ENCODE results near the gene MPHOSPH10. TPM values are rescaled to one million over a fixed set of nuclear protein-coding genes. Genes with fewer than 3 reads are reported as not detected.
"Not testable (repeated sequence)": the region's sequence is repeated elsewhere in the genome, so short reads cannot be mapped to it uniquely, and the experiment has no call there.

Gene MPHOSPH10
- total and polyA plus RNA-seq, 9 donors: 19.9 to 38.8 (median 28.9) TPM

GRCh38 chr2:71174207-71174606, 43.8 kb downstream of the MPHOSPH10 start:
- no peak for DNase-seq
- intact Hi-C loops (cut with DNase I): no loop called here

GRCh38 chr2:71178836-71179235, 48.4 kb downstream of the MPHOSPH10 start:
- H3K9me3 ChIP-seq; intact Hi-C loops (cut with DNase I): not testable (repeated sequence)
- WGBS, 3 donors: 61 to 78% (median 67%) methylated on average over 8 of the region's 8 CpGs

More at GRCh38 chr2:71174207-71174606, 43.8 kb downstream of the MPHOSPH10 start:
- no peaks in the 10 kb centered on the region for H3K36me3 ChIP-seq
- no peaks in the 10 kb centered on the region for H3K4me1 ChIP-seq (ENCODE audit: insufficient read depth)
- H3K27me3 ChIP-seq: no peaks in the 10 kb centered on the region
- H3K9me3 ChIP-seq: no peaks in the 10 kb centered on the region
- H3K4me3 ChIP-seq: no peak overlapping the region
- WGBS, 3 donors: 23 to 42% (median 29%) methylated on average over 3 of the region's 3 CpGs
- no peak overlapping the region for H3K27ac ChIP-seq
- TF ChIP-seq POLR2A (IDR thresholded peaks at IDR 0.05) (no peak), CTCF (IDR thresholded peaks at IDR 0.05) (no peak), EP300 (IDR thresholded peaks at IDR 0.05) (no peak)

GRCh38 chr2:71181316-71181715, 50.9 kb downstream of the MPHOSPH10 start:
- Histone ChIP-seq H3K9me3 (no peaks in the 10 kb centered on the region), H3K36me3 (no peaks in the 10 kb centered on the region), H3K4me1 (ENCODE audit: insufficient read depth) (no peaks in the 10 kb centered on the region), H3K4me3 (no peak overlapping the region), H3K27ac (no peak overlapping the region), H3K27me3 (no peaks in the 10 kb centered on the region)
- no peak for DNase-seq
- intact Hi-C loops (cut with DNase I): no loop called here
- TF ChIP-seq EP300 (IDR thresholded peaks at IDR 0.05) (no peak), CTCF (IDR thresholded peaks at IDR 0.05) (no peak), POLR2A (IDR thresholded peaks at IDR 0.05) (no peak)
- WGBS, 3 donors: 74 to 83% (median 82%) methylated on average over 2 of the region's 2 CpGs

More at GRCh38 chr2:71178836-71179235, 48.4 kb downstream of the MPHOSPH10 start:
- not testable (repeated sequence) for H3K36me3 ChIP-seq; H3K4me1 ChIP-seq (ENCODE audit: insufficient read depth); H3K4me3 ChIP-seq; H3K27ac ChIP-seq; H3K27me3 ChIP-seq; DNase-seq

- H3K27me3 ChIP-seq; H3K4me1 ChIP-seq (ENCODE audit: insufficient read depth); intact Hi-C loops (cut with DNase I); H3K4me3 ChIP-seq; H3K27ac ChIP-seq; H3K9me3 ChIP-seq; H3K36me3 ChIP-seq; DNase-seq: not testable (repeated sequence)
- WGBS, 3 donors: 27 to 53% (median 40%) methylated on average over 2 to 5 of the region's 5 CpGs
These were observed 53.1 kb downstream of the MPHOSPH10 start for GRCh38 chr2:71183306-71184115.

- Histone ChIP-seq H3K27me3 (no peaks in the 10 kb centered on the region), H3K4me3 (no peak overlapping the region), H3K27ac (no peak overlapping the region), H3K9me3 (no peaks in the 10 kb centered on the region), H3K36me3 (no peaks in the 10 kb centered on the region), H3K4me1 (ENCODE audit: insufficient read depth) (no peaks in the 10 kb centered on the region)
- intact Hi-C loops (cut with DNase I): no loop called here
- DNase-seq: no peak
- no peak for TF ChIP-seq CTCF (IDR thresholded peaks at IDR 0.05)
- no peak for TF ChIP-seq EP300 (IDR thresholded peaks at IDR 0.05)
- 57 to 86% (median 68%) methylated on average over 1 of the region's 1 CpG for WGBS, 3 donors
These were observed 56.5 kb downstream of the MPHOSPH10 start for GRCh38 chr2:71186973-71187372.
